Kidney epithelial cell (primary cell): ENCODE results near the gene GALNT1. TPM values are rescaled to one million over a fixed set of nuclear protein-coding genes. Genes with fewer than 3 reads are reported as not detected.

ENCODE experiments used
- DNase-seq: peaks from one replicate; pipeline ENCODE4 v3.0.0-alpha.2; 2010; ENCODE audit warnings: low read depth
- H3K27me3 ChIP-seq: 2 replicates; pipeline ENCODE4 v1.6.0; 2011; ENCODE audit warnings: low read length; ENCODE audit not compliant: control insufficient read depth, insufficient read depth
- H3K36me3 ChIP-seq: 2 replicates; pipeline ENCODE4 v1.5.1; 2011; ENCODE audit warnings: low read length; ENCODE audit not compliant: control insufficient read depth, insufficient read depth
- H3K4me3 ChIP-seq: 2 replicates; pipeline ENCODE4 v1.5.1; 2011; ENCODE audit warnings: low read depth, mild to moderate bottlenecking, control low read depth, low read length
- CTCF ChIP-seq: IDR thresholded peaks from 2 replicates; pipeline ENCODE4 v1.5.1; 2011; ENCODE audit warnings: mild to moderate bottlenecking, moderate library complexity, low read length, control low read depth, inconsistent platforms; ENCODE audit not compliant: insufficient read depth, poor library complexity, severe bottlenecking
- total RNA-seq: library from RNA; depleted of rRNA; stranded (reverse); fragments of >200 nt; gene quantifications from 2 replicates; pipeline ENCODE4 v1.2.3, GENCODE V29; 2015

Gene GALNT1
- total RNA-seq, 1 donor from 2014 or later, result 53.2 TPM

GRCh38 chr18:35646449-35646848 lies 64.9 kb downstream of the GALNT1 start:
- no peaks in the 10 kb centered on the region for H3K27me3 ChIP-seq
- no peaks in the 10 kb centered on the region for H3K36me3 ChIP-seq
- TF ChIP-seq CTCF, result no peak
- H3K4me3 ChIP-seq, result no peak overlapping the region
- DNase-seq, result no peak

GRCh38 chr18:35653392-35654135 lies 72.0 kb downstream of the GALNT1 start:
- TF ChIP-seq CTCF, result no peak
- Histone ChIP-seq H3K36me3 (no peaks in the 10 kb centered on the region), H3K27me3 (no peaks in the 10 kb centered on the region)

GRCh38 chr18:35658112-35658511 lies 76.6 kb downstream of the GALNT1 start:
- Histone ChIP-seq H3K4me3 (no peak overlapping the region), H3K36me3 (no peaks in the 10 kb centered on the region), H3K27me3 (no peaks in the 10 kb centered on the region)
- DNase-seq, result no peak
- no peak for TF ChIP-seq CTCF

More at GRCh38 chr18:35653392-35654135, 72.0 kb downstream of the GALNT1 start:
- no peak for DNase-seq
- no peak overlapping the region for H3K4me3 ChIP-seq

GRCh38 chr18:35661483-35662146 lies 80.1 kb downstream of the GALNT1 start:
- DNase-seq, result no peak
- no peak overlapping the region for H3K4me3 ChIP-seq
- H3K27me3 ChIP-seq, result no peaks in the 10 kb centered on the region
- no peak for TF ChIP-seq CTCF
- H3K36me3 ChIP-seq, result no peaks in the 10 kb centered on the region

- Histone ChIP-seq H3K27me3 (no peaks in the 10 kb centered on the region), H3K36me3 (no peaks in the 10 kb centered on the region), H3K4me3 (no peak overlapping the region)
- no peak for TF ChIP-seq CTCF
- no peak for DNase-seq
These were observed 80.9 kb downstream of the GALNT1 start for GRCh38 chr18:35662293-35663062.
